ENCODE results near the gene MMP25.

DNA sequence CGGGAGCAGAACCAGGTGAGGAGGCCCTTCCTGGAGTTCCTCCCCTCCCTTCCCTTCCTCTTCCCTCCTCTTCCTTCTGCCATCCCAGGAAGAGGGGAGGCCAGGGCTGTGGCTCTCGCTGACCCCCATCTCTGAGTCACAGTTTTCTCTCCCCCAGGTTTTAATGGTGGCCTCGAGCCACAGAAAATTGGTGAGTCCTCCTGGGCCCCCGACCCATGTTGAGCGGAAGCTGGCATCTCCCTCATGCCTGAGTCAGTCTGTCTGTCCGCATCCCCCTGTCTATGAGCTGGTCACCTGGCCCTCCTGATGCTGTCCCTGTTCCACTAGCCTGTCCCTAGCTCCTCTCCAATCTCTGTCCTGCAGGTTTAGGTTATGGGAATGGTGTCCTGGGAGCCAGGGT lies 46.4 kb upstream of the MMP25 start:
- TF ChIP-seq POLR2A (IDR thresholded peaks at IDR 0.05): no peak
- TF ChIP-seq, protein P1, sequence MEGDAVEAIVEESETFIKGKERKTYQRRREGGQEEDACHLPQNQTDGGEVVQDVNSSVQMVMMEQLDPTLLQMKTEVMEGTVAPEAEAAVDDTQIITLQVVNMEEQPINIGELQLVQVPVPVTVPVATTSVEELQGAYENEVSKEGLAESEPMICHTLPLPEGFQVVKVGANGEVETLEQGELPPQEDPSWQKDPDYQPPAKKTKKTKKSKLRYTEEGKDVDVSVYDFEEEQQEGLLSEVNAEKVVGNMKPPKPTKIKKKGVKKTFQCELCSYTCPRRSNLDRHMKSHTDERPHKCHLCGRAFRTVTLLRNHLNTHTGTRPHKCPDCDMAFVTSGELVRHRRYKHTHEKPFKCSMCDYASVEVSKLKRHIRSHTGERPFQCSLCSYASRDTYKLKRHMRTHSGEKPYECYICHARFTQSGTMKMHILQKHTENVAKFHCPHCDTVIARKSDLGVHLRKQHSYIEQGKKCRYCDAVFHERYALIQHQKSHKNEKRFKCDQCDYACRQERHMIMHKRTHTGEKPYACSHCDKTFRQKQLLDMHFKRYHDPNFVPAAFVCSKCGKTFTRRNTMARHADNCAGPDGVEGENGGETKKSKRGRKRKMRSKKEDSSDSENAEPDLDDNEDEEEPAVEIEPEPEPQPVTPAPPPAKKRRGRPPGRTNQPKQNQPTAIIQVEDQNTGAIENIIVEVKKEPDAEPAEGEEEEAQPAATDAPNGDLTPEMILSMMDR (IDR thresholded peaks at IDR 0.05): no peak
